Nephron (organoid): ENCODE measurements around the gene ZFP36L1.

Experiments used
- H3K27ac Mint-ChIP-seq, 3 experiments: 2 replicates each; pipeline ENCODE4 v1.8.0; 2020; ENCODE audit warnings: mixed read lengths in 3 of 3, mild to moderate bottlenecking in 2 of 3, moderate library complexity in 1 of 3
- H3K27me3 Mint-ChIP-seq: 2 replicates; pipeline ENCODE4 v1.8.0; 2021; ENCODE audit warnings: low read depth, mild to moderate bottlenecking, moderate library complexity, mixed read lengths
- H3K36me3 Mint-ChIP-seq: 2 replicates; pipeline ENCODE4 v1.8.0; 2020; ENCODE audit warnings: low read depth, mixed read lengths
- H3K4me1 Mint-ChIP-seq: 2 replicates; pipeline ENCODE4 v1.8.0; 2020; ENCODE audit warnings: mixed read lengths
- H3K4me3 Mint-ChIP-seq, 3 experiments: 2 replicates each; pipeline ENCODE4 v1.8.0; 2020; ENCODE audit warnings: mild to moderate bottlenecking in 3 of 3, mixed read lengths in 3 of 3, moderate library complexity in 2 of 3
- H3K9me3 Mint-ChIP-seq: 2 replicates; pipeline ENCODE4 v1.8.0; 2020; ENCODE audit warnings: mixed read lengths
- CTCF ChIP-seq, 3 experiments: fragments of 200-600 bp; sonication (generic); IDR thresholded peaks; one replicate each; pipeline ENCODE4 v1.5.0; 2021; ENCODE audit warnings: antibody characterized with exemption in 3 of 3; ENCODE audit not compliant: unreplicated experiment in 3 of 3

ZFP36L1 gene

GRCh38 chr14:68794130-68794850 is 1.4 kb upstream of the ZFP36L1 start:
- H3K9me3 Mint-ChIP-seq: peaks cover 3% of the 10 kb centered on the region
- peaks cover 36% of the 10 kb centered on the region for H3K36me3 Mint-ChIP-seq
- no peak for TF ChIP-seq CTCF (IDR thresholded peaks at IDR 0.05; ENCODE audit: unreplicated experiment in 3 of 3)
- H3K4me3 Mint-ChIP-seq: peak overlapping the region; percentile 99 to 100 (median 99)
- peak overlapping the region; percentile 97 to 100 (median 100) for H3K27ac Mint-ChIP-seq
- H3K4me1 Mint-ChIP-seq: peaks cover 17% of the 10 kb centered on the region
- peaks cover 8% of the 10 kb centered on the region for H3K27me3 Mint-ChIP-seq

GRCh38 chr14:68793734-68794129 is 865 bp upstream of the ZFP36L1 start:
- H3K9me3 Mint-ChIP-seq: no peaks in the 10 kb centered on the region
- H3K4me3 Mint-ChIP-seq: peak overlapping the region; percentile 99 to 100 (median 99)
- no peak for TF ChIP-seq CTCF (IDR thresholded peaks at IDR 0.05; ENCODE audit: unreplicated experiment in 3 of 3)
- H3K36me3 Mint-ChIP-seq: peaks cover 41% of the 10 kb centered on the region
- H3K27me3 Mint-ChIP-seq: peaks cover 10% of the 10 kb centered on the region
- peaks cover 18% of the 10 kb centered on the region for H3K4me1 Mint-ChIP-seq
- H3K27ac Mint-ChIP-seq: peak overlapping the region; percentile 97 to 100 (median 100)

DNA sequence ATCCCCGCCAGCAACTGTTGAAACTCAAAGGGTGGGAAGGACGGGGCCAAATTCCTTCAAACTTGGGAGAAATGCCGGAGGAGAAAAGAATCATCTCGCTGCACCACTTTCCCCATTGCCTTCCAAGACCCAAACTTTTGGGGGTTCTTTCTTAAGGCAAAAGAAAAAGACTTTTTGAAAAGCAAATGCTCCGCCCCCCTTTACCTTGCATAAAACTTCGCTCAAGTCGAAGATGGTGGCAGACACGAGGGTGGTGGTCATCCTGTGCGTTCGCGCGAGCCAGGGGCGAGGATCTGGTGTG is 239 bp downstream of the ZFP36L1 start:
- no peaks in the 10 kb centered on the region for H3K9me3 Mint-ChIP-seq
- peak overlapping the region; percentile 97 to 100 (median 100) for H3K27ac Mint-ChIP-seq
- H3K4me1 Mint-ChIP-seq: peaks cover 20% of the 10 kb centered on the region
- peaks cover 10% of the 10 kb centered on the region for H3K27me3 Mint-ChIP-seq
- TF ChIP-seq CTCF (IDR thresholded peaks at IDR 0.05; ENCODE audit: unreplicated experiment in 3 of 3): no peak
- peak overlapping the region; percentile 99 to 100 (median 99) for H3K4me3 Mint-ChIP-seq
- peaks cover 52% of the 10 kb centered on the region for H3K36me3 Mint-ChIP-seq

GRCh38 chr14:68791902-68792677 is 777 bp downstream of the ZFP36L1 start:
- Mint-ChIP-seq H3K4me3 (peak overlapping the region; percentile 99 to 100 (median 99)), H3K27ac (peak overlapping the region; percentile 97 to 100 (median 100))
- no peak for TF ChIP-seq CTCF (IDR thresholded peaks at IDR 0.05; ENCODE audit: unreplicated experiment in 3 of 3)

DNA sequence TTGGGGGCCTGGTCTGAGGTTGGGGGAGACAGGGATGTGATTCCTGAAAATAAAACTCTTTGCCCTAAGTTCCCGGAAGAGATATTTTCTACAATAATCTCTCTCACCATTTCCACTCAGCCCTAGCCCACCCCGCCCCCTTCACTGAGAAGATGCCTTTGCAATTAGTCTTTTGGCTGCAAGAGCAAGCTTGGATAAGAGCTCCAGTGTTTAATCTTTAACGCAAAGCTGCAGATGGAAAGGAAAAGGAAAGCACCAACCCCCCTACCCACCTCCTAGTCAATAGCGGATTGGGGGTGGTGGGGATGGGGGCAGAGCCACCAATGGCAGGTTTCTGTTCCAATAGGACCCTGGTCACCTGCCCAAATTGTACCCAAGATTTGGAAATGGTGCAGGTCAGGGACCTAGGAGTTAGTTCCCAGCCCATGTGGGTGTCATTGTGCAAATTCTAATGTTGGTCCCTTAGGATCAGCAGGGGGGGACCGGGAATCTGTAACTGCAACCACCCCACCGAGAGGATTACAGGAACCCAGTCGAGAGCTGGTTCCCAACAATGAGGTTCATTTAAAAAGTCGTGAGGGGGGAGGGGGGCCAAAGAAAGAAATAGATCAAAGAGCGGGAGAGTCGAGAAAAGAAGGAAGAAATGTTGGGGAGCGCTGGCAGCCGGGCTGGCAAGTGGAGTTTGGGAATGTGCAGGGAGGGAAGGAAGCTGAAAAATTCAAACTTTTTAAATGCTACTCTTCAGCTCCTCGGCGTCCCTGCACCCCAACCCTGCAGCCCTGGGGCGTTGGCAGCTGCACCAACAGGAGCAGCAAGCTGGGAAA is 1.6 kb downstream of the ZFP36L1 start:
- H3K4me3 Mint-ChIP-seq: peak overlapping the region; percentile 99 to 100 (median 99)
- peaks cover 66% of the 10 kb centered on the region for H3K36me3 Mint-ChIP-seq
- H3K27ac Mint-ChIP-seq: peak overlapping the region; percentile 97 to 100 (median 100)
- TF ChIP-seq CTCF (IDR thresholded peaks at IDR 0.05; ENCODE audit: unreplicated experiment in 3 of 3): no peak
- H3K4me1 Mint-ChIP-seq: peaks cover 28% of the 10 kb centered on the region
- H3K9me3 Mint-ChIP-seq: no peaks in the 10 kb centered on the region
- H3K27me3 Mint-ChIP-seq: peaks cover 12% of the 10 kb centered on the region

More at GRCh38 chr14:68791902-68792677, 777 bp downstream of the ZFP36L1 start:
- Mint-ChIP-seq H3K27me3 (peaks cover 10% of the 10 kb centered on the region), H3K36me3 (peaks cover 58% of the 10 kb centered on the region), H3K9me3 (no peaks in the 10 kb centered on the region), H3K4me1 (peaks cover 20% of the 10 kb centered on the region)
